ENCODE measurements around the gene ATAD3C. TPM values are rescaled to one million over a fixed set of nuclear protein-coding genes. Genes with fewer than 3 reads are reported as not detected.

ATAD3C gene
- total and polyA plus RNA-seq, 10 of the 15 experiments (the other 5 are each of a cell fraction or from before 2014, with no cell fraction given): 0.03 to 3.1 (median 0.86) TPM

DNA sequence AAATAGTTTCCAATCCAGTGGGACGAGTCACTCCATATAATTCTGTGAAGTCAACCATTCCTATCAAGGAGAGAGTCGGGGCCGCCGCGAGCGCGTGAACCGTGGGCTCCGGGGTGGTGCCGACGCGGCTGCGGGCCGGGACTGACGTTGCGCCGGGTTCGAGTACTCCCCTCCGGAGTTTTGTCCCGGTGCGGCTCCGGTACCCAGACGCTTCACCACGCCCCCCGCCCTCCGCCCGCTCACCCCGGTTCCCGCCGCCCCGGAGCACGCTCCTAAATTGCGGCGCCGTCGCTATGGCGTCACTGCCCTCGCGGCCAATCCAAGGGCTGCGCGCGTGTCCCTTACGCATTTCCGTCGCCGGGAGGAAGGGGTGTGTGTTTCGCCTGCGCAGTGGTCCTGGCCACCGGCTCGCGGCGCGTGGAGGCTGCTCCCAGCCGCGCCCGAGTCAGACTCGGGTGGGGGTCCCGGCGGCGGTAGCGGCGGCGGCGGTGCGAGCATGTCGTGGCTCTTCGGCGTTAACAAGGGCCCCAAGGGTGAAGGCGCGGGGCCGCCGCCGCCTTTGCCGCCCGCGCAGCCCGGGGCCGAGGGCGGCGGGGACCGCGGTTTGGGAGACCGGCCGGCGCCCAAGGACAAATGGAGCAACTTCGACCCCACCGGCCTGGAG, 22.0 kb downstream of the ATAD3C start, which contains the start of gene ATAD3B (continued):
- TF ChIP-seq SRF (IDR thresholded peaks at IDR 0.05; ENCODE audit: low read depth in 2 of 2, low read length in 2 of 2): peak in 1 of 2 experiments; percentile 74; a peak in 2 of 4 replicates
- peak; percentile 99 for TF ChIP-seq CREB1 (IDR thresholded peaks at IDR 0.05; ENCODE audit: low read depth)
- TF ChIP-seq TBL1XR1 (IDR thresholded peaks at IDR 0.05; ENCODE audit: low read depth, low read length): no peak
- TF ChIP-seq KDM1A (IDR thresholded peaks at IDR 0.05; ENCODE audit: borderline replicate concordance): no peak
- TF ChIP-seq SREBF2 (IDR thresholded peaks at IDR 0.05; ENCODE audit: low read length): no peak
- no peak for TF ChIP-seq MTA2 (IDR thresholded peaks at IDR 0.05; ENCODE audit: low read depth)
- TF ChIP-seq BRCA1 (IDR thresholded peaks at IDR 0.05; ENCODE audit: low read depth, low read length): no peak
- TF ChIP-seq, protein P1, sequence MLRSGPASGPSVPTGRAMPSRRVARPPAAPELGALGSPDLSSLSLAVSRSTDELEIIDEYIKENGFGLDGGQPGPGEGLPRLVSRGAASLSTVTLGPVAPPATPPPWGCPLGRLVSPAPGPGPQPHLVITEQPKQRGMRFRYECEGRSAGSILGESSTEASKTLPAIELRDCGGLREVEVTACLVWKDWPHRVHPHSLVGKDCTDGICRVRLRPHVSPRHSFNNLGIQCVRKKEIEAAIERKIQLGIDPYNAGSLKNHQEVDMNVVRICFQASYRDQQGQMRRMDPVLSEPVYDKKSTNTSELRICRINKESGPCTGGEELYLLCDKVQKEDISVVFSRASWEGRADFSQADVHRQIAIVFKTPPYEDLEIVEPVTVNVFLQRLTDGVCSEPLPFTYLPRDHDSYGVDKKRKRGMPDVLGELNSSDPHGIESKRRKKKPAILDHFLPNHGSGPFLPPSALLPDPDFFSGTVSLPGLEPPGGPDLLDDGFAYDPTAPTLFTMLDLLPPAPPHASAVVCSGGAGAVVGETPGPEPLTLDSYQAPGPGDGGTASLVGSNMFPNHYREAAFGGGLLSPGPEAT (IDR thresholded peaks at IDR 0.05; ENCODE audit: low read depth): peak; percentile 84
- no peak for TF ChIP-seq TCF3 (IDR thresholded peaks at IDR 0.05; ENCODE audit: borderline replicate concordance, insufficient read depth, low read depth, low read length)
- 0 out of 2 replicates have a peak, but pooled peaks have one; percentile 8 for TF ChIP-seq RUNX3 (IDR thresholded peaks at IDR 0.05; ENCODE audit: low read length)
- TF ChIP-seq, protein P2, sequence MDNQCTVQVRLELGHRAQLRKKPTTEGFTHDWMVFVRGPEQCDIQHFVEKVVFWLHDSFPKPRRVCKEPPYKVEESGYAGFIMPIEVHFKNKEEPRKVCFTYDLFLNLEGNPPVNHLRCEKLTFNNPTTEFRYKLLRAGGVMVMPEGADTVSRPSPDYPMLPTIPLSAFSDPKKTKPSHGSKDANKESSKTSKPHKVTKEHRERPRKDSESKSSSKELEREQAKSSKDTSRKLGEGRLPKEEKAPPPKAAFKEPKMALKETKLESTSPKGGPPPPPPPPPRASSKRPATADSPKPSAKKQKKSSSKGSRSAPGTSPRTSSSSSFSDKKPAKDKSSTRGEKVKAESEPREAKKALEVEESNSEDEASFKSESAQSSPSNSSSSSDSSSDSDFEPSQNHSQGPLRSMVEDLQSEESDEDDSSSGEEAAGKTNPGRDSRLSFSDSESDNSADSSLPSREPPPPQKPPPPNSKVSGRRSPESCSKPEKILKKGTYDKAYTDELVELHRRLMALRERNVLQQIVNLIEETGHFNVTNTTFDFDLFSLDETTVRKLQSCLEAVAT (IDR thresholded peaks at IDR 0.05): no peak
- no peak for TF ChIP-seq BCL11A (IDR thresholded peaks at IDR 0.05; ENCODE audit: low read depth, low read length)
- TF ChIP-seq ZZZ3 (IDR thresholded peaks at IDR 0.05; ENCODE audit: control insufficient read depth, insufficient read length, low read depth): no peak
- TF ChIP-seq KLF5 (IDR thresholded peaks at IDR 0.05; ENCODE audit: partially characterized antibody): no peak
- TF ChIP-seq NFYA (IDR thresholded peaks at IDR 0.05; ENCODE audit: borderline replicate concordance, low read depth, low read length): no peak
- peak; percentile 73 for TF ChIP-seq HCFC1 (IDR thresholded peaks at IDR 0.05; ENCODE audit: low read length)
- TF ChIP-seq GABPA (IDR thresholded peaks at IDR 0.05; ENCODE audit: low read depth): peak; percentile 89
- no peak for TF ChIP-seq FOXM1 (IDR thresholded peaks at IDR 0.05; ENCODE audit: low read depth, low read length)
- peak; percentile 76; the same call in 1 of the 2 replicates for TF ChIP-seq NBN (IDR thresholded peaks at IDR 0.05)
- TF ChIP-seq, protein P3, sequence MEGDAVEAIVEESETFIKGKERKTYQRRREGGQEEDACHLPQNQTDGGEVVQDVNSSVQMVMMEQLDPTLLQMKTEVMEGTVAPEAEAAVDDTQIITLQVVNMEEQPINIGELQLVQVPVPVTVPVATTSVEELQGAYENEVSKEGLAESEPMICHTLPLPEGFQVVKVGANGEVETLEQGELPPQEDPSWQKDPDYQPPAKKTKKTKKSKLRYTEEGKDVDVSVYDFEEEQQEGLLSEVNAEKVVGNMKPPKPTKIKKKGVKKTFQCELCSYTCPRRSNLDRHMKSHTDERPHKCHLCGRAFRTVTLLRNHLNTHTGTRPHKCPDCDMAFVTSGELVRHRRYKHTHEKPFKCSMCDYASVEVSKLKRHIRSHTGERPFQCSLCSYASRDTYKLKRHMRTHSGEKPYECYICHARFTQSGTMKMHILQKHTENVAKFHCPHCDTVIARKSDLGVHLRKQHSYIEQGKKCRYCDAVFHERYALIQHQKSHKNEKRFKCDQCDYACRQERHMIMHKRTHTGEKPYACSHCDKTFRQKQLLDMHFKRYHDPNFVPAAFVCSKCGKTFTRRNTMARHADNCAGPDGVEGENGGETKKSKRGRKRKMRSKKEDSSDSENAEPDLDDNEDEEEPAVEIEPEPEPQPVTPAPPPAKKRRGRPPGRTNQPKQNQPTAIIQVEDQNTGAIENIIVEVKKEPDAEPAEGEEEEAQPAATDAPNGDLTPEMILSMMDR (IDR thresholded peaks at IDR 0.05 in 2 of 3, conservative IDR thresholded peaks at IDR 0.05 in 1 of 3; ENCODE audit: control insufficient read depth in 2 of 3, extremely low read depth in 1 of 3, insufficient read depth in 1 of 3, low read depth in 3 of 3, low read length in 3 of 3): no peak
- TF ChIP-seq, protein P4, sequence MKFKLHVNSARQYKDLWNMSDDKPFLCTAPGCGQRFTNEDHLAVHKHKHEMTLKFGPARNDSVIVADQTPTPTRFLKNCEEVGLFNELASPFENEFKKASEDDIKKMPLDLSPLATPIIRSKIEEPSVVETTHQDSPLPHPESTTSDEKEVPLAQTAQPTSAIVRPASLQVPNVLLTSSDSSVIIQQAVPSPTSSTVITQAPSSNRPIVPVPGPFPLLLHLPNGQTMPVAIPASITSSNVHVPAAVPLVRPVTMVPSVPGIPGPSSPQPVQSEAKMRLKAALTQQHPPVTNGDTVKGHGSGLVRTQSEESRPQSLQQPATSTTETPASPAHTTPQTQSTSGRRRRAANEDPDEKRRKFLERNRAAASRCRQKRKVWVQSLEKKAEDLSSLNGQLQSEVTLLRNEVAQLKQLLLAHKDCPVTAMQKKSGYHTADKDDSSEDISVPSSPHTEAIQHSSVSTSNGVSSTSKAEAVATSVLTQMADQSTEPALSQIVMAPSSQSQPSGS (IDR thresholded peaks at IDR 0.05; ENCODE audit: low read length): no peak
- TF ChIP-seq GATAD2B (conservative IDR thresholded peaks at IDR 0.05; ENCODE audit: low read depth): peak; percentile 53; the same call in 1 of the 2 replicates
- peak; percentile 22; the same call in 1 of the 2 replicates for TF ChIP-seq PAX5 (IDR thresholded peaks at IDR 0.05; ENCODE audit: borderline replicate concordance, low read depth, low read length)
- no peak for TF ChIP-seq MEF2B (IDR thresholded peaks at IDR 0.05; ENCODE audit: partially characterized antibody, poor library complexity, severe bottlenecking)
- TF ChIP-seq EP300 (IDR thresholded peaks at IDR 0.05; ENCODE audit: borderline replicate concordance in 1 of 2, control insufficient read depth in 1 of 2, low read depth in 2 of 2, low read length in 2 of 2): no peak
- TF ChIP-seq RELA (IDR thresholded peaks at IDR 0.05; ENCODE audit: borderline replicate concordance, partially characterized antibody): peak; percentile 22

Measured in GM12878 (cell line).